ENCODE measurements around the gene ZFAND2B.
"Not testable (repeated sequence)": the region's sequence is repeated elsewhere in the genome, so short reads cannot be mapped to it uniquely, and the experiment has no call there.

Gene ZFAND2B

DNA sequence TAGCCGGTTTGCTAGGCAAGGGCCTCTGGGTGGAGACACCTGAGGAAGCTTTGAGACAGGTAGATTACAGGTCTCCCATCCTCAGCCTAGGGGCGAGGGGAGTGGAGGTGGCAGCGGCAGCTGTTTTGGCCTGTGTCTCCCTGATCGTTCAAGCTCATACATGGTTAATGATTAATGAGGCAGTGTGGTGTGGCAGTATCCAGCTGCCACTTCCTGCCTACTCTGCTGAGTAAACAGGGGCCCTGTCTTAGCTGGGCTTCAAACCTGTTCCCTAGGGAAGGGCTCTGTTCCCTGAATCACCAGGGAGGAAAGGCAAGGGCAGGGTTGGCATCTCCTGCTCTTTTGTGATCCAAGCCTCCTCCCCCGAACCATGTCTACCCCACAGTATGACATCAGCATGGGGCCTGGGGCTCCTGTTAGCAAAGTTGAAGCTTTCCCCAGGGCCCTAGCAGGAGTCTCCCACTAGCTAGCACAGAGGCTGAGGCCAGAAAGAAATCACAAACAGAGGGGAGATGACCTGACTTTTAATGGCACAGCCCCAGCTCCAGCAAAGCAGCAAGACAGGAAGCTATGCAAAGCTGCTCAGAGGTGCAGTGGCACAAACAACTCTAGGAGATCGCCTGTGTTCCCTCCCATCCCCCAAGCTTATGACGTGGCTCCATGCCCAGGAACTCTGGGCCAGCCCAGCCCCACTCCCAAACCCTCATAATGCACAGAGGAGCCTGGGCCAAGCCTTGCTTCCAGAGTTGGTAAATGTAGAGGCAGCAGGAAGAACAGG is 42.8 kb downstream of the ZFAND2B start:
- peak overlapping the region; percentile 10 for H3K9ac ChIP-seq (ENCODE audit: low read length)
- H3K27ac ChIP-seq (ENCODE audit: low read depth, low read length) = peak overlapping the region; percentile 59
- H3K9me3 ChIP-seq (ENCODE audit: low read length) = no peaks in the 10 kb centered on the region
- peaks cover 24% of the 10 kb centered on the region for H3K36me3 ChIP-seq (ENCODE audit: insufficient read depth, low read length)
- no peaks in the 10 kb centered on the region for H3K27me3 ChIP-seq (ENCODE audit: control insufficient read depth in 1 of 2, insufficient read depth in 2 of 2, low read length in 2 of 2)
- H3K4me3 ChIP-seq (ENCODE audit: low read depth in 1 of 2, low read length in 2 of 2) = no peak overlapping the region
- H3K4me1 ChIP-seq (ENCODE audit: insufficient read depth, low read length) = peaks cover 61% of the 10 kb centered on the region

- peaks cover 24% of the 10 kb centered on the region for H3K36me3 ChIP-seq (ENCODE audit: insufficient read depth, low read length)
- H3K27ac ChIP-seq (ENCODE audit: low read depth, low read length) = peak overlapping the region; percentile 59
- H3K9ac ChIP-seq (ENCODE audit: low read length) = peak overlapping the region; percentile 10
- no peaks in the 10 kb centered on the region for H3K27me3 ChIP-seq (ENCODE audit: control insufficient read depth in 1 of 2, insufficient read depth in 2 of 2, low read length in 2 of 2)
- H3K4me3 ChIP-seq (ENCODE audit: low read depth in 1 of 2, low read length in 2 of 2) = peak overlapping the region in 1 of 2 donors; percentile 25
- no peaks in the 10 kb centered on the region for H3K9me3 ChIP-seq (ENCODE audit: low read length)
- H3K4me1 ChIP-seq (ENCODE audit: insufficient read depth, low read length) = peaks cover 61% of the 10 kb centered on the region
Measured at GRCh38 chr2:219250049-219250781, 43.6 kb downstream of the ZFAND2B start.

GRCh38 chr2:219251656-219252055 is 45.1 kb downstream of the ZFAND2B start:
- no peak overlapping the region for H3K4me3 ChIP-seq (ENCODE audit: low read depth in 1 of 2, low read length in 2 of 2)
- H3K9ac ChIP-seq (ENCODE audit: low read length) = no peak overlapping the region
- peaks cover 21% of the 10 kb centered on the region for H3K36me3 ChIP-seq (ENCODE audit: insufficient read depth, low read length)
- H3K27ac ChIP-seq (ENCODE audit: low read depth, low read length) = no peak overlapping the region
- no peaks in the 10 kb centered on the region for H3K27me3 ChIP-seq (ENCODE audit: control insufficient read depth in 1 of 2, insufficient read depth in 2 of 2, low read length in 2 of 2)
- H3K9me3 ChIP-seq (ENCODE audit: low read length) = no peaks in the 10 kb centered on the region
- peaks cover 51% of the 10 kb centered on the region for H3K4me1 ChIP-seq (ENCODE audit: insufficient read depth, low read length)

DNA sequence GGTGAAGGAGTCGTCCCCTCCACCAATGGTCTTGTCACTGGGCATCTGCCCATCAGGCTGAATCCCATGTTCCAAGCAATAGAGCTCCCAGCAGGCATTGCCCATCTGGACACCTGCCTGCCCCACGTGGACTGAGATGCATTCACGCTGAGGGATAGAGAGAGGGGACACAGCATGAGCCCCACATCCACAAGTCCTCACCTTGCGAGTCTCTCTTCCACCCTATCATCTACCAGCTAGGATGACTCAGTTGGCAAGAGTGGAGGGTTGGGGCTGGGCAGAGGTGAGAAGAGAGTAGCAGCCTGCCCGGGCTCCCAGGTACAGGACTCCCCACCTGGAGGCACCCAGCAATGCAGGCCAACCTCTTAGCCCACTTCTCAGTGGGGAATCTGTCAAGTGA is 45.5 kb downstream of the ZFAND2B start:
- Histone ChIP-seq H3K9me3 (ENCODE audit: low read length) (no peaks in the 10 kb centered on the region), H3K4me3 (ENCODE audit: low read depth in 1 of 2, low read length in 2 of 2) (peak overlapping the region in 1 of 2 donors; percentile 82), H3K27me3 (ENCODE audit: control insufficient read depth in 1 of 2, insufficient read depth in 2 of 2, low read length in 2 of 2) (no peaks in the 10 kb centered on the region), H3K36me3 (ENCODE audit: insufficient read depth, low read length) (peaks cover 19% of the 10 kb centered on the region), H3K4me1 (ENCODE audit: insufficient read depth, low read length) (peaks cover 46% of the 10 kb centered on the region), H3K27ac (ENCODE audit: low read depth, low read length) (no peak overlapping the region), H3K9ac (ENCODE audit: low read length) (no peak overlapping the region)

DNA sequence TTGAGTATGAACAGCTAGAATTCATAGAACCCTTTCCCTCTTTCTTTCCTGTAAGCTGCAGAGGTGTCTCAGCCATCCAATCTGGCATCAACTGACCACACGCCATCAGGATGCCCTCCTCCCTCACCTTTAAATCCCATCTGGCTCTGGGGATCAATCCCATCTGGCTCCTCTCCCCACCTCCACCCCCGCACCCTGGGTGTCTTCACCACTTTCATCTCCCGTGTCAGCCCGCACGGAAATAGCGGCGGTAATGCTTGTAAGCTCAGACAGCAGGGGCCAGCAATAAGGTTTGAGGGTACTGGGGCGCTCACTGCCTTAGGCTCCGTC is 46.0 kb downstream of the ZFAND2B start:
- peak overlapping the region; percentile 34 for H3K9ac ChIP-seq (ENCODE audit: low read length)
- peaks cover 19% of the 10 kb centered on the region for H3K36me3 ChIP-seq (ENCODE audit: insufficient read depth, low read length)
- peaks cover 43% of the 10 kb centered on the region for H3K4me1 ChIP-seq (ENCODE audit: insufficient read depth, low read length)
- no peaks in the 10 kb centered on the region for H3K27me3 ChIP-seq (ENCODE audit: control insufficient read depth in 1 of 2, insufficient read depth in 2 of 2, low read length in 2 of 2)
- no peaks in the 10 kb centered on the region for H3K9me3 ChIP-seq (ENCODE audit: low read length)
- peak overlapping the region; percentile 75 for H3K27ac ChIP-seq (ENCODE audit: low read depth, low read length)
- H3K4me3 ChIP-seq (ENCODE audit: low read depth in 1 of 2, low read length in 2 of 2) = peak overlapping the region; percentile 78 to 82

DNA sequence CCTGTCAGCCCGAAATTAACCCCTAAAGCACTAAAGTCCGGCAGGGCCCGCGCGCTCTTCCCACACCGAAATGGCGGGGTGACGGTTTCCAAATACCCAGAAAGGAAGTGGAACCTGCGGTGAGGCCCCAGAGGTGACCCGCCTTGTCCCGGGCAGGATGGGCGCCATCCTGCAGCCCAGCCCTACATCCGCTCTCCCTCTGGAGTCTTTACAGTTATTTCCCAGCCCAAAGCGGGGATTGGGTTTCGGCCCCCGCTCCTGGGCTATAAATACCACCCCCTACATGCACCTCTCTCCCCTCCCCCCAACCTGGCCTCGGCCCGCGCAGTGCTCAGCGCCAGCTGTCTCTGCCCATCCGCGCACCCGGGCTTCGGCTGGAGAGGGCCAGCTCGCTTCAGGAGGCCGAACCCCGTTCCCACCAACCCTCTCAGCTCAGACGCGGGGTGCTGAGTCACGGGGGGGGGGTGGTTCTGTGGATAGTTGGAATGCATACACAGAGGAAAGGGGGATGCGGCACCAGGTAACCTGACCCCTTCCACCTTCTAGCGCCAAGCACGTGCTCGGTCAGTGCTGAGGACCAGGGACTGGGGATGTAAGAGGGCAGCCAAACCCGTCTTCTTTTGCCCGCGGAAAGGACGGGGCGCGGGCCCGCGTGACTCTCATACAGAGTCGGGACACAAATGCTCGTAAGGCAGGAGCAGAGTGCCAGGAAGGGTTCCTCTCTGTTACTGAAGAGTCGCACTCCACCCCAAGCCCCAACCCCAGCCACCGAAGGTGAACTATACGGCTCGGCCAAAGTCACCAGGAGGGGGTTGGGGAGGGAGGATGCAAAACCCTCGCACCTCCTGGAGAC is 46.5 kb downstream of the ZFAND2B start, which contains the start of gene TUBA4B:
Gene TUBA4B, plus strand, starts transcription at position 344 of the 853 bp plus-strand sequence. Its CDS starts 165 bp downstream, at position 509.
- H3K4me3 ChIP-seq (ENCODE audit: low read depth in 1 of 2, low read length in 2 of 2) = peak within 1 kb of the TSS; percentile 78 to 82
- no peaks in the 10 kb centered on the region for H3K27me3 ChIP-seq (ENCODE audit: control insufficient read depth in 1 of 2, insufficient read depth in 2 of 2, low read length in 2 of 2)
- peaks cover 14% of the 10 kb centered on the region for H3K36me3 ChIP-seq (ENCODE audit: insufficient read depth, low read length)
- H3K4me1 ChIP-seq (ENCODE audit: insufficient read depth, low read length) = peaks cover 43% of the 10 kb centered on the region
- H3K9ac ChIP-seq (ENCODE audit: low read length) = peak within 1 kb of the TSS; percentile 57
- H3K9me3 ChIP-seq (ENCODE audit: low read length) = no peaks in the 10 kb centered on the region
- H3K27ac ChIP-seq (ENCODE audit: low read depth, low read length) = peak within 1 kb of the TSS; percentile 75

DNA sequence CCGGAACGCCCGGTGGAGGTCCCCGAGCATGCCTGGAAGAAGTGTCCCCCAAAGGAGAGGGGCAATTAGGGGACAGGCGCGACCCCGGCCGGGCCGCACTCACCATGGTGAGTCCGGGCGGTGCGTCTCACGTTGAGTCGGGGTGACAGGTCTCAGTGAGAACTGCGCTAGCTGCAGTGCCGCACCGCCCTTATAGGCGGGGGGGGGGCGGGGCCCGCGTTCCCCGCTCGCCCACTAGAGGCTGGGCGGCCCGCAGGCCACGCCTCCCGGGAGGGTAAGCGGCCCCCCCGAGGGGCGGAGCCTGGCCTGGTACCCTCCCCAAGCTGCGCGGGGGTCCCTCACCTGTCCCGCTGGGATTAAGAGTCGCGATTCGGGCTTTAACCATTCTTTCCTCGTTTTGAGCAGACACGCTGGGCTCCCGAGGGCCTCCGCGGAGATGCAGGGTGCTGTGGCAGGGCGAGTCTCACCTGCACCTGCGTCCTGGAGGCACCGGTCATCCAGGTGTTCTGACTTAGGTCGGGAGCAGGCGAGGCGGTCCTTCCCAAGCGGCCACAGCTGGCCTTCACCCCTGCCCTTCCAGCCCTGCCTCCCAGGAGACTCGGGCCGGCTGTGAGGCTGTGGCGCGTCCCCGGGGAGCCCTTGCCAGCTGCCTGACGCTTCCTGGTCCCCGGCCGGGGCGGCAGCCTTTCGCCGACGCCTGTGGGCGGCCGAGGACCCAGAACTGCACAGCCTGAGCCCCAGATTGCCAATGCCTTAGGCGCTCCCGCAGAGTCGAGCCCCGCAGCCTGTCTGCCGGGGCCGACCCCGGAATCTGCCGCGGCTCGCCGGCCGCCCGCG is 47.4 kb downstream of the ZFAND2B start, which contains the start of gene TUBA4A:
Gene TUBA4A, minus strand, starts transcription at position 166 of the 837 bp plus-strand sequence. Its CDS starts 60 bp downstream, at position 106.
- Histone ChIP-seq H3K4me1 (ENCODE audit: insufficient read depth, low read length) (peaks cover 41% of the 10 kb centered on the region), H3K27me3 (ENCODE audit: control insufficient read depth in 1 of 2, insufficient read depth in 2 of 2, low read length in 2 of 2) (no peaks in the 10 kb centered on the region), H3K9ac (ENCODE audit: low read length) (peak within 1 kb of the TSS; percentile 57), H3K27ac (ENCODE audit: low read depth, low read length) (peak within 1 kb of the TSS; percentile 75), H3K4me3 (ENCODE audit: low read depth in 1 of 2, low read length in 2 of 2) (peak within 1 kb of the TSS; percentile 78 to 82), H3K9me3 (ENCODE audit: low read length) (no peaks in the 10 kb centered on the region), H3K36me3 (ENCODE audit: insufficient read depth, low read length) (peaks cover 9% of the 10 kb centered on the region)

DNA sequence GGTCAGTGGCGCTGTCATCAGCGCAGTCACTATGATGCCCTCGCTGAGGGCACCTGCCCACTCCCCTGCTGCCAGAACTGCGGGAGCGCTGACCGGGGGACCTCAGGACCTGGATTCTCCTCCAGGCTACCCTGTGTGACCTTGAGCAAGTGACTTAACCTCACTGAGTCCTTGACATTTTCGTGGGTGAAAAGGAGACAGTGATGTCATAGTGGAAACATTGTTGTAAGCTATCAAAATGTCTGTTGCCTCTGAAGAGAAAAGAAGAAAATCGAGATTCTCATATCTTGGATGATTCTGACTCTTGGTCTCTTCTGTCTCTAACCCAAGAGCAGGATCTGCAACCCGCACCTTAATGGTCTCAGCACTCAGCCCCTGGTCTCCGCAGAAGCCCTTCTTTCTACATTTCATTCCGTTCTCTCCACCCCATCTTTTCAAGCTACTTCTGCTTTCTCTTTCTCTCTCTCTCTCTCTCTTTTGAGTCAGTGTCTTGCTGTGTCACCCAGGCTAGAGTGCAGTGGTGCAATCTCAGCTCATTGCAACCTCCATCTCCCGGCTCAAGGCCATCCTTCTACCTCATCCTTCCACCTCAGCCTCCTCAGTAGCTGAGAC is 48.1 kb downstream of the ZFAND2B start:
- peak overlapping the region; percentile 70 for H3K27ac ChIP-seq (ENCODE audit: low read depth, low read length)
- H3K9ac ChIP-seq (ENCODE audit: low read length) = peak overlapping the region; percentile 57
- peaks cover 9% of the 10 kb centered on the region for H3K36me3 ChIP-seq (ENCODE audit: insufficient read depth, low read length)
- peaks cover 34% of the 10 kb centered on the region for H3K4me1 ChIP-seq (ENCODE audit: insufficient read depth, low read length)
- H3K9me3 ChIP-seq (ENCODE audit: low read length) = no peaks in the 10 kb centered on the region
- peak overlapping the region; percentile 78 to 82 for H3K4me3 ChIP-seq (ENCODE audit: low read depth in 1 of 2, low read length in 2 of 2)
- H3K27me3 ChIP-seq (ENCODE audit: control insufficient read depth in 1 of 2, insufficient read depth in 2 of 2, low read length in 2 of 2) = no peaks in the 10 kb centered on the region

DNA sequence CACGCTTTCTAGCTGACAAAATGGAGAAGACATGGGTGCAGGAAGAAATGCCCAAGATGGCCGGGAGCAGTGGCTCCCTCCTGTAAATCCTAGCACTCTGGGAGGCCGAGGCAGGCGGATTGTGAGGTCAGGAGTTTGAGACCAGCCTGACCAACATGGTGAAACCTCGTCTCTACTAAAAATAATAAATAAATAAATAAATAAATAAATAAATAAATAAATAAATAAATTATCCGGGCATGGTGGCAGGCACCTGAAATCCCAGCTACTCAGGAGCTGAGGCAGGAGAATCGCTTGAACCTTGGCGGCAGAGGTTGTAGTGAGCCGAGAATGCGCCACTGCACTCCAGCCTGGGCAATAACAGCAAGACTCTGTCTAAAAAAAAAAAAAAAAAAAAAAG is 52.4 kb downstream of the ZFAND2B start:
- H3K27ac ChIP-seq (ENCODE audit: low read depth, low read length); H3K4me3 ChIP-seq (ENCODE audit: low read depth in 1 of 2, low read length in 2 of 2); H3K36me3 ChIP-seq (ENCODE audit: insufficient read depth, low read length); H3K9me3 ChIP-seq (ENCODE audit: low read length); H3K27me3 ChIP-seq (ENCODE audit: control insufficient read depth in 1 of 2, insufficient read depth in 2 of 2, low read length in 2 of 2); H3K9ac ChIP-seq (ENCODE audit: low read length); H3K4me1 ChIP-seq (ENCODE audit: insufficient read depth, low read length): not testable (repeated sequence)

Measured in muscle layer of colon (tissue), 2 donors.